Stimulated activated CD4-positive, alpha-beta T cell treated with anti-CD3 and anti-CD28 coated beads, TNF-alpha, amount 100 ng/mL, for 24 hours (primary cell): ENCODE results near the gene MC1R.
"Not testable (repeated sequence)": the region's sequence is repeated elsewhere in the genome, so short reads cannot be mapped to it uniquely, and the experiment has no call there.

Experiments used
- DNase-seq, 3 experiments: peaks; one replicate each; pipeline ENCODE4 v3.0.0-alpha.2; 2020; ENCODE audit warnings: low read depth in 3 of 3

MC1R gene

DNA sequence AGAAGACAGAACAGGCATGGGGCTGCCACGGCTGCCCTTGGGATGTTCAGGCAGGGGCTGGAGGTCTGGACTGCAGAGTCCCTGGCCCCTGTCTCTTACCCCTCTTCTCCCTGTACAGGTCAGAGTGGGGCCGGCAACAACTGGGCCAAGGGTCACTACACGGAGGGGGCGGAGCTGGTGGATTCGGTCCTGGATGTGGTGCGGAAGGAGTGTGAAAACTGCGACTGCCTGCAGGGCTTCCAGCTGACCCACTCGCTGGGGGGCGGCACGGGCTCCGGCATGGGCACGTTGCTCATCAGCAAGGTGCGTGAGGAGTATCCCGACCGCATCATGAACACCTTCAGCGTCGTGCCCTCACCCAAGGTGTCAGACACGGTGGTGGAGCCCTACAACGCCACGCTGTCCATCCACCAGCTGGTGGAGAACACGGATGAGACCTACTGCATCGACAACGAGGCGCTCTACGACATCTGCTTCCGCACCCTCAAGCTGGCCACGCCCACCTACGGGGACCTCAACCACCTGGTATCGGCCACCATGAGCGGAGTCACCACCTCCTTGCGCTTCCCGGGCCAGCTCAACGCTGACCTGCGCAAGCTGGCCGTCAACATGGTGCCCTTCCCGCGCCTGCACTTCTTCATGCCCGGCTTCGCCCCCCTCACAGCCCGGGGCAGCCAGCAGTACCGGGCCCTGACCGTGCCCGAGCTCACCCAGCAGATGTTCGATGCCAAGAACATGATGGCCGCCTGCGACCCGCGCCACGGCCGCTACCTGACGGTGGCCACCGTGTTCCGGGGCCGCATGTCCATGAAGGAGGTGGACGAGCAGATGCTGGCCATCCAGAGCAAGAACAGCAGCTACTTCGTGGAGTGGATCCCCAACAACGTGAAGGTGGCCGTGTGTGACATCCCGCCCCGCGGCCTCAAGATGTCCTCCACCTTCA is 16.2 kb downstream of the MC1R start:
- DNase-seq, result no peak

DNA sequence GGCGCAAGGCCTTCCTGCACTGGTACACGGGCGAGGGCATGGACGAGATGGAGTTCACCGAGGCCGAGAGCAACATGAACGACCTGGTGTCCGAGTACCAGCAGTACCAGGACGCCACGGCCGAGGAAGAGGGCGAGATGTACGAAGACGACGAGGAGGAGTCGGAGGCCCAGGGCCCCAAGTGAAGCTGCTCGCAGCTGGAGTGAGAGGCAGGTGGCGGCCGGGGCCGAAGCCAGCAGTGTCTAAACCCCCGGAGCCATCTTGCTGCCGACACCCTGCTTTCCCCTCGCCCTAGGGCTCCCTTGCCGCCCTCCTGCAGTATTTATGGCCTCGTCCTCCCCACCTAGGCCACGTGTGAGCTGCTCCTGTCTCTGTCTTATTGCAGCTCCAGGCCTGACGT is 17.0 kb downstream of the MC1R start:
- DNase-seq, result not testable (repeated sequence)

- no peak for DNase-seq
These were observed 17.4 kb downstream of the MC1R start for GRCh38 chr16:89936034-89936433.

GRCh38 chr16:89936508-89936907 is 17.8 kb downstream of the MC1R start:
- no peak for DNase-seq

- no peak for DNase-seq
These were observed 18.3 kb downstream of the MC1R start for GRCh38 chr16:89936981-89937380.

- DNase-seq, result no peak
These were observed 19.7 kb downstream of the MC1R start for GRCh38 chr16:89938175-89938885.

DNA sequence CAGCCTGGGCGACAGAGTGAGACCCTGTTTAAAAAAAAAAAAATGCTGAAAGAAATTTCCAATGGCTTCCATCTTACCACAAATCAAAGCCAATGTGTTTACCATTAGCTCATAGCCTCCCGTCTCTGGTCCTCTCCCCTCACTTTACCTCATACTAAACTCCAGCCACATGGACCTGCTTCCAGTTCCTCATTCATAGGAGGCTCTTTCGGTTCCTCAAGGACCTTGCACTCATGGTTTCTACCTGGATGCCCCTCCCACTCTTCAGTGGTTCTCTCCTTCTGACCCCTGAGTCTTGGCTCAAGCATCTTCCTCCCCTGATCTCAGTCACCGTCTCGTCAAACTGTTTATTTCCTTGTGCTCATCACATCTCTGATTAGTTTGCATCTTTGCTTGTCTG is 26.1 kb downstream of the MC1R start:
- DNase-seq, result no peak

DNA sequence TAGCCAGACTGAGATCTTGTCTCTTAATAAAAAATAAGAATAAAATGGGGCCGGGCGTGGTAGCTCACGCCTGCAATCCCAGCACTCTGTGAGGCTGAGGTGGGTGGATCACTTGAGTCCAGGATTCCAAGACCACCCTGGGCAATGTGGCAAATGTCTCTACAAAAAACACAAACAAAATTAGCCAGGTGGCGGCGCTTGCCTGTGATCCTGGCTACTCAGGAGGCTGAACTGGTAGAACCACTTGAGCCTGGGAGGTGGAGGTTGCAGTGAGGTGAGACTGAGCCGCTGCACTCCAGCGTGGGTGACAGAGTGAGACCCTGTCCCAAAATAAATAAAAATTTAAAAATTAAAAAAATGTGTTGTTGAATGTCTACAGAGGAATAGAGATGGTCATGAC is 27.0 kb downstream of the MC1R start:
- DNase-seq, result no peak

GRCh38 chr16:89946515-89946914 is 27.9 kb downstream of the MC1R start:
- DNase-seq, result no peak

GRCh38 chr16:89949121-89949742 is 30.6 kb downstream of the MC1R start:
- no peak for DNase-seq

GRCh38 chr16:89949756-89950155 is 31.1 kb downstream of the MC1R start:
- DNase-seq, result no peak

- no peak for DNase-seq
These were observed 32.8 kb downstream of the MC1R start for GRCh38 chr16:89951509-89951908.

DNA sequence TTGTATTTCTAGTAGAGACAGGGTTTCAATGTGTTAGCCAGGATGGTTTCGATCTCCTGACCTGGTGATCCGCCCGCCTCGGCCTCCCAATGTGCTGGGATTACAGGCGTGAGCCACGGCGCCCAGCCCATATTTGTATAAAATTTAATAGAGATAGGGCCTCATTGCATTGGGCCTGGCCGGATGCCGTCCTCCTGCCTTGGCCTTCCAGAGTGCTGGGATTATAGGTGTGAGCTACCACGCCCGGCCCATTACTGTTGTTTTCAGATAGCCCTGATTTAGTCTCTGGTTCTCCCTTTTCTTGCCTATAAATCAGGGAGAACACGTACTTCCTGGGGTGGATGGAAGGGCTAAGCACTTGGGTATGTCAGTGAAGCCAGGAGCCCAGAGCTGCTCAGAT is 33.4 kb downstream of the MC1R start:
- no peak for DNase-seq

DNA sequence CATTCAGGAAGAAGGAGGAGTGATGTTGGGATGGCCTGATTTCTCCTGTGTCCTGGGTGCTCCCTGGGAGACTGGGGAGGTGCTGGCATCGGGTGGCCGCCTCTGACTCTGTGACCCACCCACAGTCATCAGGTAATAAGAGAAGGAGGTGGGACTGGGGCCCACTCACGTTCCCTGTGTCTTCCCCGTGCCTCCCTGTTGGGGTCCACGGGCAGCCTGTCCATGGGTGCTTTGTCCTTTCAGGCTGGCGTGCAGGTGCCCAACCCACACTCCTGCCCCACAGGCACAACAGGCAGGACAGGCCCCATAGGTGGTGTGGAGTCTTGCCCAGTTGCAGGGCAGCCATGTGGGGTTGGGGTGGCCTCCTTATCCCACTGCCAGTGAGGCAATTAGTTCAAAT is 33.9 kb downstream of the MC1R start:
- no peak for DNase-seq

DNA sequence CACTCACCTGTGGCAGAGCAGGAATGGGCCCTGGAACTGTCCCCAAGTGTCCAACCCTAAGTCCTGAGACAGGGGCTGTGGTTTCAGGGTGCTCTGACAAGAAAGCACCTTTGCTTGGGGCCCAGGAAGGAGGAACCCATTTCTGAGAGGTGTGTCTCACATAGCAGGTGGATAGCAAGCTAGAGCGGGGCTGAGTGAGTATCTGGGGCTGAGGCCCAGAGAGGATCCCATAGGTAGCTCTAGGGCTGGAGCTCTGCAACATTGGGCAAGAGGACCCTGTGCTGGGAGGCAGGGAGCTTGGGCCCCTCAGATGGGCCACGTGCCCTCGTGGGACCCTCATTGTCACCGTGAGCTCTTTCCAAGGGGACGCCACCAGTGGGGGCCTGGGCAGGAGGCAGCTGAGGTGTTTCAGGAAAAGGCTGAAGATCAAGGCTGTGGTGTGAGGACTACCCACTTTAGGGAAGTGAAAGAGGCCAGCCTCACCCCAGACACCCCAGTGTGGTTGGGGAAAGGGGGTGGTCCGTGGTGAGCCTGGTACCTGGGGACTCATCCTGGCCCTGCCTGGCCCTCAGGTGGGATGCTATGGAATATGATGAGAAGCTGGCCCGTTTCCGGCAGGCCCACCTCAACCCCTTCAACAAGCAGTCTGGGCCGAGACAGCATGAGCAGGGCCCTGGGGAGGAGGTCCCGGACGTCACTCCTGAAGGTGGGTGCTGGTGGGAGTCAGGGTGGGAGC is 35.2 kb downstream of the MC1R start:
- no peak for DNase-seq

DNA sequence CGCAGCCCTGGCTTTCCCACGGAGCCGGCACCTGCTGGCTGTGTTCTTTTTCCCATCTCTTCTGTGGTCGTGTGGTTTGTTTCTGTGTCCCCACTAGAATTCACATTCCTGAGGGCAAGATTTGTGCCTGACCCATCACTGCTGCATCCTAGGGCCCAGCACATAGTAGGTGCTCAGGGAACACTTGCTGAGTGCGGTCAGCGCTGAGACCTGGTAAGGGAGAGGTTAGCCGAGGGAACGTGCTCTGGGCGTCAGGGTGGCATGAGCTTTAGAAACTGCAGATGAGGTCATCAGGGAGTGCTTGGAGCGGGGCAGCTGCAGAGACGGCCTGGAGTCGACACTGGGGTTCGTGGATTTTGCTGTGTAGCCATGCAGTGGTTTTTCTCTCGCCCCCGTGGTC is 35.8 kb downstream of the MC1R start:
- no peak for DNase-seq

DNA sequence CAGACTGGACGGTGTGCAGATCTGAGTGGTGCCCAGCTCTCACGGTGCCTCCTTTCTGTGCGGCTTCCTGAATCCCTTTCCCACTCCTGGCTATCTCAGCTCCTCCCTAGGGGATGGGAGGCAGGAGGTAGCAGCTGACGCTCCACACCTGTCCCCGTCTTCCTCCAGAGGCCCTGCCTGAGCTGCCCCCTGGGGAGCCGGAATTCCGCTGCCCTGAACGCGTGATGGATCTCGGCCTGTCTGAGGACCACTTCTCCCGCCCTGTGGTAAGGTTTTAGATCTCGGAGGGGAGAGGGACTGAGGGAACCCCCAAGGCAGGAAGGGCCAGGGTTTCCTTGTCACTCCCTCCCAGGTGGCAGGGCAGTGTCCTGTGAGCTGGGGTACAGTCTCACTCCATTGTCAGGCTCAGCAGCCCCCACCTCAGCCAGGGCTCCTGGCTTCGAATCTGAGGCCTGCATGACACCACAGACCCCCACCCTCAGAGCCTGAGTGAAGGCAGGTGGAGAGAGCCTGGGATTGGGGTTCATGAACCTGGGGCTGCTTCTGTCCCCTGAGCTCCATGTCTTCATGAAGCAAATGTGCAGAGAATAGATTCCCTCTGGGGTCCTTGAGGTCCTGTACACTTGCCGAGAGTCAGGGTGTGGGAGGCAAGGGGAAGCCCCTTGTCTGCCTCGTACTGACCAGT is 36.5 kb downstream of the MC1R start:
- no peak for DNase-seq

GRCh38 chr16:89956505-89957215 is 38.0 kb downstream of the MC1R start:
- DNase-seq, result no peak

GRCh38 chr16:89957216-89957785 is 38.6 kb downstream of the MC1R start:
- no peak for DNase-seq

GRCh38 chr16:89958068-89958467 is 39.4 kb downstream of the MC1R start:
- DNase-seq, result no peak
